Mesenchymal stem cell (in vitro differentiated cells and primary cell): Measurements from ENCODE around the gene UBP1.

Experiments
- DNase-seq: peaks from one replicate; pipeline ENCODE4 v3.0.0-alpha.2; 2013
- H2AFZ ChIP-seq: one replicate; pipeline ENCODE4 v1.6.1; 2013; ENCODE audit warnings: low read depth, mild to moderate bottlenecking, control low read depth, inconsistent platforms, low read length, moderate library complexity
- H2AK5ac ChIP-seq: 2 replicates; pipeline ENCODE4 v1.6.1; 2013; ENCODE audit warnings: low read length, moderate library complexity, mild to moderate bottlenecking, inconsistent platforms; ENCODE audit not compliant: severe bottlenecking
- H2BK120ac ChIP-seq: one replicate; pipeline ENCODE4 v1.6.1; 2013; ENCODE audit warnings: low read depth, mild to moderate bottlenecking, inconsistent platforms, low read length, moderate library complexity
- H2BK12ac ChIP-seq, 2 experiments: one replicate each; pipeline ENCODE4 v1.6.1; 2013; ENCODE audit warnings: inconsistent platforms in 2 of 2, low read length in 2 of 2, mild to moderate bottlenecking in 2 of 2, moderate library complexity in 2 of 2, control low read depth in 1 of 2
- H2BK15ac ChIP-seq: one replicate; pipeline ENCODE4 v1.6.1; 2013; ENCODE audit warnings: mild to moderate bottlenecking, low read depth, inconsistent platforms; ENCODE audit not compliant: poor library complexity, severe bottlenecking
- H2BK5ac ChIP-seq: 2 replicates; pipeline ENCODE4 v1.6.1; 2013; ENCODE audit warnings: low read depth, mild to moderate bottlenecking, low read length, control low read depth, inconsistent platforms; ENCODE audit not compliant: poor library complexity, severe bottlenecking
- H3K14ac ChIP-seq, 2 experiments: one replicate each; pipeline ENCODE4 v1.6.1; 2013; ENCODE audit warnings: inconsistent platforms in 2 of 2, low read length in 2 of 2, control low read depth in 1 of 2, mild to moderate bottlenecking in 1 of 2, moderate library complexity in 1 of 2
- H3K18ac ChIP-seq, 2 experiments: one replicate each; pipeline ENCODE4 v1.6.1; 2013; ENCODE audit warnings: inconsistent platforms in 2 of 2, low read length in 2 of 2, control low read depth in 1 of 2, low read depth in 1 of 2, mild to moderate bottlenecking in 1 of 2
- H3K23ac ChIP-seq, 2 experiments: one replicate each; pipeline ENCODE4 v1.6.1; 2013; ENCODE audit warnings: inconsistent platforms in 2 of 2, low read length in 2 of 2, mild to moderate bottlenecking in 2 of 2, moderate library complexity in 2 of 2, control low read depth in 1 of 2
- H3K27ac ChIP-seq: 2 replicates; pipeline ENCODE4 v1.5.1; 2013; ENCODE audit warnings: mild to moderate bottlenecking, moderate library complexity, low read length, control low read depth, inconsistent platforms; ENCODE audit not compliant: poor library complexity, severe bottlenecking
- H3K27me3 ChIP-seq, 2 experiments: 2 replicates each; pipeline versions ENCODE4 v1.6.1 to v1.7.0; 2013; ENCODE audit warnings: low read length in 2 of 2, mild to moderate bottlenecking in 2 of 2, moderate library complexity in 2 of 2, control low read depth in 1 of 2, inconsistent platforms in 1 of 2; ENCODE audit not compliant: control insufficient read depth in 1 of 2, insufficient read depth in 1 of 2
- H3K36me3 ChIP-seq, 2 experiments: 2 replicates each; pipeline versions ENCODE4 v1.6.1 to v1.7.0; 2013; ENCODE audit warnings: low read length in 2 of 2, control low read depth in 1 of 2, inconsistent platforms in 1 of 2, low read depth in 1 of 2, mild to moderate bottlenecking in 1 of 2; ENCODE audit not compliant: insufficient read depth in 2 of 2, control insufficient read depth in 1 of 2
- H3K4ac ChIP-seq, 2 experiments: one replicate each; pipeline ENCODE4 v1.6.1; 2013; ENCODE audit warnings: inconsistent platforms in 2 of 2, low read length in 2 of 2, mild to moderate bottlenecking in 2 of 2, moderate library complexity in 2 of 2, control low read depth in 1 of 2, low read depth in 1 of 2
- H3K4me1 ChIP-seq: 2 replicates; pipeline ENCODE4 v1.6.1; 2013; ENCODE audit warnings: low read depth, low read length, control low read depth; ENCODE audit not compliant: control insufficient read depth, insufficient read depth
- H3K4me2 ChIP-seq: 2 replicates; pipeline ENCODE4 v1.6.1; 2013; ENCODE audit warnings: low read length, mild to moderate bottlenecking, inconsistent platforms; ENCODE audit not compliant: poor library complexity, severe bottlenecking
- H3K4me3 ChIP-seq, 2 experiments: 2 replicates each; pipeline versions ENCODE4 v1.5.1 to v1.7.0; 2013; ENCODE audit warnings: low read length in 2 of 2, mild to moderate bottlenecking in 2 of 2, control low read depth in 1 of 2, low read depth in 1 of 2; ENCODE audit not compliant: insufficient read depth in 1 of 2
- H3K79me1 ChIP-seq: replicated peaks from 2 replicates; pipeline ENCODE4 v1.6.1; 2013; ENCODE audit warnings: mild to moderate bottlenecking, control low read depth, low read length, inconsistent platforms; ENCODE audit not compliant: poor library complexity, severe bottlenecking
- H3K9ac ChIP-seq: 2 replicates; pipeline ENCODE4 v1.7.0; 2013; ENCODE audit warnings: mild to moderate bottlenecking, low read length, moderate library complexity
- H3K9me3 ChIP-seq: 2 replicates; pipeline ENCODE4 v1.7.0; 2013; ENCODE audit warnings: mild to moderate bottlenecking, low read length; ENCODE audit not compliant: control insufficient read depth
- H4K8ac ChIP-seq: one replicate; pipeline ENCODE4 v1.6.1; 2013; ENCODE audit warnings: inconsistent platforms, mild to moderate bottlenecking, low read length, moderate library complexity
- H4K91ac ChIP-seq: one replicate; pipeline ENCODE4 v1.6.1; 2013; ENCODE audit warnings: mild to moderate bottlenecking, low read length, inconsistent platforms
- WGBS: methylation state at CpG from one replicate; pipeline ENCODE4 v1.1.7; 2013; ENCODE audit warnings: mixed read lengths; 5-methylcytosine and 5-hydroxymethylcytosine counted together

Gene UBP1

DNA sequence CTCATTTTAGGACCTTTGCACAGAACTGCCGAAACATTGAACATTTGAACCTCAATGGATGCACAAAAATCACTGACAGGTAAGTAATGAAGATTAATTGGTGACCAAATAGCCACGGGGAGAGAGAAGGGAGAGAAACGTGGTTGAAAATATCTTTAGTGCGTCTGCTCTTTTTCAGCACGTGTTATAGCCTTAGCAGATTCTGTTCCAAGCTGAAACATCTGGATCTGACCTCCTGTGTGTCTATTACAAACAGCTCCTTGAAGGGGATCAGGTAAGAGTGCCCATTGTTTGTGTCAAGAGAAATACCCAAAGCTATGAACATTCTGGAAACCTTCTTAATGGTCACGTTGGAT lies 67.1 kb downstream of the UBP1 start:
- Histone ChIP-seq H2AK5ac (no peak overlapping the region), H3K27me3 (no peaks in the 10 kb centered on the region), H3K14ac (no peak overlapping the region), H3K27ac (no peak overlapping the region), H3K9ac (no peak overlapping the region), H2BK120ac (no peak overlapping the region), H3K36me3 (peaks cover 27 to 29% of the 10 kb centered on the region in 2 experiments), H2AFZ (no peak overlapping the region), H3K4me3 (no peak overlapping the region), H2BK15ac (no peak overlapping the region), H4K91ac (no peak overlapping the region), H3K4ac (no peak overlapping the region), H3K79me1 (peaks cover 4% of the 10 kb centered on the region), H3K18ac (no peak overlapping the region), H2BK5ac (no peak overlapping the region), H3K9me3 (peaks cover 6% of the 10 kb centered on the region), H3K23ac (no peak overlapping the region), H2BK12ac (no peak overlapping the region), H3K4me2 (no peak overlapping the region), H4K8ac (no peak overlapping the region), H3K4me1 (no peaks in the 10 kb centered on the region)
- 68% methylated on average over 6 of the region's 6 CpGs for WGBS
- DNase-seq = no peak

GRCh38 chr3:33372218-33373081 lies 67.8 kb downstream of the UBP1 start:
- Histone ChIP-seq H3K18ac (no peak overlapping the region), H3K9ac (no peak overlapping the region), H2BK12ac (no peak overlapping the region), H3K4me1 (no peaks in the 10 kb centered on the region), H2AK5ac (no peak overlapping the region), H3K23ac (no peak overlapping the region), H3K79me1 (peaks cover 4% of the 10 kb centered on the region), H3K4me2 (no peak overlapping the region), H2BK120ac (no peak overlapping the region), H4K91ac (no peak overlapping the region), H2AFZ (no peak overlapping the region), H2BK15ac (no peak overlapping the region), H3K4me3 (peak overlapping the region in 1 of 2 experiments; percentile 53), H3K4ac (no peak overlapping the region), H4K8ac (no peak overlapping the region), H3K14ac (no peak overlapping the region), H3K36me3 (peaks cover 21 to 28% of the 10 kb centered on the region in 2 experiments), H2BK5ac (no peak overlapping the region), H3K27ac (no peak overlapping the region), H3K27me3 (no peaks in the 10 kb centered on the region), H3K9me3 (peaks cover 6% of the 10 kb centered on the region)
- peak; percentile 74 for DNase-seq
- WGBS = 53% methylated on average over 14 of the region's 14 CpGs

- 88% methylated on average over 9 of the region's 10 CpGs for WGBS
- H3K14ac ChIP-seq = no peak overlapping the region
- H2BK5ac ChIP-seq = no peak overlapping the region
- H3K9me3 ChIP-seq = no peaks in the 10 kb centered on the region
- no peak overlapping the region for H2AK5ac ChIP-seq
- peaks cover 1% of the 10 kb centered on the region for H3K4me1 ChIP-seq
- H3K27me3 ChIP-seq = no peaks in the 10 kb centered on the region
- H2BK120ac ChIP-seq = no peak overlapping the region
- H3K79me1 ChIP-seq = peaks cover 7% of the 10 kb centered on the region
- peaks cover 5 to 11% of the 10 kb centered on the region in 2 experiments for H3K36me3 ChIP-seq
- H4K91ac ChIP-seq = no peak overlapping the region
- H3K23ac ChIP-seq = no peak overlapping the region
- H2BK12ac ChIP-seq = no peak overlapping the region
- H3K27ac ChIP-seq = no peak overlapping the region
- H3K4me3 ChIP-seq = no peak overlapping the region
- no peak overlapping the region for H3K4me2 ChIP-seq
- no peak overlapping the region for H4K8ac ChIP-seq
- DNase-seq = peak; percentile 28
- no peak overlapping the region for H3K4ac ChIP-seq
- no peak overlapping the region for H2AFZ ChIP-seq
- no peak overlapping the region for H3K18ac ChIP-seq
- H3K9ac ChIP-seq = no peak overlapping the region
- H2BK15ac ChIP-seq = no peak overlapping the region
Observed at GRCh38 chr3:33364531-33365128, 75.6 kb downstream of the UBP1 start.

GRCh38 chr3:33364060-33364459 lies 76.1 kb downstream of the UBP1 start:
- Histone ChIP-seq H2BK12ac (no peak overlapping the region), H4K8ac (no peak overlapping the region), H3K9me3 (no peaks in the 10 kb centered on the region), H2BK15ac (no peak overlapping the region), H3K4me3 (no peak overlapping the region), H4K91ac (no peak overlapping the region), H2AFZ (no peak overlapping the region), H3K36me3 (peaks cover 5 to 11% of the 10 kb centered on the region in 2 experiments), H3K18ac (no peak overlapping the region), H3K27me3 (no peaks in the 10 kb centered on the region), H2BK120ac (no peak overlapping the region), H3K23ac (no peak overlapping the region), H3K4me1 (peaks cover 1% of the 10 kb centered on the region), H3K14ac (no peak overlapping the region), H3K9ac (no peak overlapping the region), H3K27ac (no peak overlapping the region), H3K4me2 (no peak overlapping the region), H3K4ac (no peak overlapping the region), H3K79me1 (peaks cover 7% of the 10 kb centered on the region), H2AK5ac (no peak overlapping the region), H2BK5ac (no peak overlapping the region)
- DNase-seq = no peak
